Measurements from ENCODE around the gene ADCK2. TPM values are rescaled to one million over a fixed set of nuclear protein-coding genes. Genes with fewer than 3 reads are reported as not detected.

The ADCK2 gene
- total and polyA plus RNA-seq, 4 donors = 3.2 to 15.4 (median 11.1) TPM

DNA sequence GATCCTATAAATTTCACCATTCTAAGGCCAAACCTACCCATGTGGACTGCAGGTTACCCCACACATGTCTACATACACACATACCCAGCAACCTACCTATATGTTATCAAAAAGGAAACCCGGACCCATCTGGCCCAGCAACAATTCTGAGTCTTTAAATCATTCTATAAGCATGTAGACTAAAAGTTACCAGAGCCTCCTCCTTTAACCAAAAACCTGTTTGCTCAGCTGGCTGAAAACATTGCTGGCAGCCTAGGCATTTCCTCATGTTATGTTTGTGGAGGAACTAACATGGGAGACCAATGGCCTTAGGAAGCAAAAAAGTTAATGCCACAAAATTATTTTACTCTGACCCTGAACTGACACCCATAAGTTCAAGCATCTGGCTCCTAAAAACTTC, 5.3 kb upstream of the ADCK2 start:
- H3K36me3 ChIP-seq (ENCODE audit: control insufficient read depth in 4 of 4, insufficient read depth in 3 of 4, low read depth in 1 of 4, low read length in 3 of 4) = no peaks in the 10 kb centered on the region
- no peak overlapping the region for H3K4me3 ChIP-seq (ENCODE audit: low read depth in 1 of 3, low read length in 3 of 3)
- no peaks in the 10 kb centered on the region for H3K27me3 ChIP-seq (ENCODE audit: control insufficient read depth in 4 of 4, insufficient read depth in 4 of 4, low read length in 3 of 4)
- H3K9me3 ChIP-seq (ENCODE audit: control insufficient read depth in 4 of 4, low read length in 3 of 4) = no peaks in the 10 kb centered on the region
- no peak overlapping the region for H3K9ac ChIP-seq (ENCODE audit: low read depth in 1 of 2, low read length in 2 of 2)
- TF ChIP-seq GABPA (IDR thresholded peaks at IDR 0.05 in 1 of 2, conservative IDR thresholded peaks at IDR 0.05 in 1 of 2) (no peak), SP1 (IDR thresholded peaks at IDR 0.05) (no peak)
- DNase-seq (ENCODE audit: low spot score) = no peak
- no peak overlapping the region for H3K27ac ChIP-seq (ENCODE audit: low read depth in 1 of 2, low read length in 2 of 2)
- H3K4me1 ChIP-seq (ENCODE audit: control insufficient read depth in 4 of 4, insufficient read depth in 4 of 4, low read length in 3 of 4) = no peaks in the 10 kb centered on the region
- WGBS = 79% methylated on average over 1 of the region's 1 CpG

DNA sequence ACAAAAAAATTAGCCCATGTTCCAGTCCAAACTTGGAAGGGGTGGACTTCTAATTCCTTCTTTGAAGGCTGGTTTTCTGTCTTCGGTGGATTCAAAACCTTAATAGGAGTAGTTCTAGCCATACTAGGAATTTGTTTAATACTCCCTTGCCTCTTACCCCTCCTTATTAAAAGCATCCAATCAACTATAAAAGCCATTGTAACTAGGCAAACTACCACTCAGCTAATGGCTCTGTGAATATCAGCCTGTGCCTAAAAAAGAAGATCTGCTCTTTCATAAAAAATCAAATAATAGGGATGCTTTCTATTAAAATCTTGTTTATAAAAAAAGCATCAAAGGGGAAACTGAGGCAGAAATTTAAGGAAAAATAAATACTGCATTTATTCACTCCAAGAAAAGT, 4.1 kb upstream of the ADCK2 start:
- Histone ChIP-seq H3K4me1 (ENCODE audit: control insufficient read depth in 4 of 4, insufficient read depth in 4 of 4, low read length in 3 of 4) (peaks cover 1 to 7% (median 5%) of the 10 kb centered on the region in 4 donors), H3K36me3 (ENCODE audit: control insufficient read depth in 4 of 4, insufficient read depth in 3 of 4, low read depth in 1 of 4, low read length in 3 of 4) (no peaks in the 10 kb centered on the region), H3K4me3 (ENCODE audit: low read depth in 1 of 3, low read length in 3 of 3) (no peak overlapping the region), H3K9ac (ENCODE audit: low read depth in 1 of 2, low read length in 2 of 2) (no peak overlapping the region), H3K27me3 (ENCODE audit: control insufficient read depth in 4 of 4, insufficient read depth in 4 of 4, low read length in 3 of 4) (no peaks in the 10 kb centered on the region), H3K27ac (ENCODE audit: low read depth in 1 of 2, low read length in 2 of 2) (no peak overlapping the region), H3K9me3 (ENCODE audit: control insufficient read depth in 4 of 4, low read length in 3 of 4) (no peaks in the 10 kb centered on the region)
- no peak for TF ChIP-seq FOXA1 (IDR thresholded peaks at IDR 0.05)
- no peak for TF ChIP-seq NR2F2 (IDR thresholded peaks at IDR 0.05)
- no peak for TF ChIP-seq HNF4G (IDR thresholded peaks at IDR 0.05)
- TF ChIP-seq FOXA2 (IDR thresholded peaks at IDR 0.05) = no peak
- TF ChIP-seq YY1 (IDR thresholded peaks at IDR 0.05) = no peak
- TF ChIP-seq JUND (IDR thresholded peaks at IDR 0.05) = no peak
- TF ChIP-seq, protein P1, sequence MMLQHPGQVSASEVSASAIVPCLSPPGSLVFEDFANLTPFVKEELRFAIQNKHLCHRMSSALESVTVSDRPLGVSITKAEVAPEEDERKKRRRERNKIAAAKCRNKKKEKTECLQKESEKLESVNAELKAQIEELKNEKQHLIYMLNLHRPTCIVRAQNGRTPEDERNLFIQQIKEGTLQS (IDR thresholded peaks at IDR 0.05) = no peak
- no peak for TF ChIP-seq ZBTB33 (IDR thresholded peaks at IDR 0.05)
- TF ChIP-seq, protein P2, sequence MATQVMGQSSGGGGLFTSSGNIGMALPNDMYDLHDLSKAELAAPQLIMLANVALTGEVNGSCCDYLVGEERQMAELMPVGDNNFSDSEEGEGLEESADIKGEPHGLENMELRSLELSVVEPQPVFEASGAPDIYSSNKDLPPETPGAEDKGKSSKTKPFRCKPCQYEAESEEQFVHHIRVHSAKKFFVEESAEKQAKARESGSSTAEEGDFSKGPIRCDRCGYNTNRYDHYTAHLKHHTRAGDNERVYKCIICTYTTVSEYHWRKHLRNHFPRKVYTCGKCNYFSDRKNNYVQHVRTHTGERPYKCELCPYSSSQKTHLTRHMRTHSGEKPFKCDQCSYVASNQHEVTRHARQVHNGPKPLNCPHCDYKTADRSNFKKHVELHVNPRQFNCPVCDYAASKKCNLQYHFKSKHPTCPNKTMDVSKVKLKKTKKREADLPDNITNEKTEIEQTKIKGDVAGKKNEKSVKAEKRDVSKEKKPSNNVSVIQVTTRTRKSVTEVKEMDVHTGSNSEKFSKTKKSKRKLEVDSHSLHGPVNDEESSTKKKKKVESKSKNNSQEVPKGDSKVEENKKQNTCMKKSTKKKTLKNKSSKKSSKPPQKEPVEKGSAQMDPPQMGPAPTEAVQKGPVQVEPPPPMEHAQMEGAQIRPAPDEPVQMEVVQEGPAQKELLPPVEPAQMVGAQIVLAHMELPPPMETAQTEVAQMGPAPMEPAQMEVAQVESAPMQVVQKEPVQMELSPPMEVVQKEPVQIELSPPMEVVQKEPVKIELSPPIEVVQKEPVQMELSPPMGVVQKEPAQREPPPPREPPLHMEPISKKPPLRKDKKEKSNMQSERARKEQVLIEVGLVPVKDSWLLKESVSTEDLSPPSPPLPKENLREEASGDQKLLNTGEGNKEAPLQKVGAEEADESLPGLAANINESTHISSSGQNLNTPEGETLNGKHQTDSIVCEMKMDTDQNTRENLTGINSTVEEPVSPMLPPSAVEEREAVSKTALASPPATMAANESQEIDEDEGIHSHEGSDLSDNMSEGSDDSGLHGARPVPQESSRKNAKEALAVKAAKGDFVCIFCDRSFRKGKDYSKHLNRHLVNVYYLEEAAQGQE (IDR thresholded peaks at IDR 0.05) = no peak
- TF ChIP-seq TAF1 (conservative IDR thresholded peaks at IDR 0.05) = no peak
- TF ChIP-seq, protein P3, sequence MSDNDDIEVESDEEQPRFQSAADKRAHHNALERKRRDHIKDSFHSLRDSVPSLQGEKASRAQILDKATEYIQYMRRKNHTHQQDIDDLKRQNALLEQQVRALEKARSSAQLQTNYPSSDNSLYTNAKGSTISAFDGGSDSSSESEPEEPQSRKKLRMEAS (IDR thresholded peaks at IDR 0.05) = no peak
- no peak for TF ChIP-seq RXRA (IDR thresholded peaks at IDR 0.05)
- no peak for TF ChIP-seq RAD21 (IDR thresholded peaks at IDR 0.05)
- DNase-seq (ENCODE audit: low spot score) = no peak
- WGBS = 94% methylated on average over 1 of the region's 1 CpG

Data from liver (tissue), 9 donors.